HepG2 (cell line): Measurements from ENCODE around the gene ZNF79. TPM values are rescaled to one million over a fixed set of nuclear protein-coding genes. Genes with fewer than 3 reads are reported as not detected.

Source experiments
- AGO1 ChIP-seq: fragments of 200-400 bp; formaldehyde crosslinking; IDR thresholded peaks from 2 replicates; pipeline ENCODE4 v1.6.1; 2017; ENCODE audit warnings: mild to moderate bottlenecking, low read depth, low read length, moderate library complexity; ENCODE audit not compliant: poor library complexity, severe bottlenecking
- AHDC1 ChIP-seq: sonication (generic); formaldehyde crosslinking; IDR thresholded peaks from 2 replicates; pipeline ENCODE4 v1.5.1; 2020; ENCODE audit warnings: mild to moderate bottlenecking, missing genetic modification reagents, borderline replicate concordance
- EEA1 ChIP-seq: sonication (generic); formaldehyde crosslinking; IDR thresholded peaks from 2 replicates; pipeline ENCODE4 v1.5.1; 2020; ENCODE audit warnings: mild to moderate bottlenecking, missing genetic modification reagents, borderline replicate concordance
- ELF3 ChIP-seq: IDR thresholded peaks from 2 replicates; pipeline ENCODE4 v1.6.1; 2016; ENCODE audit warnings: missing genetic modification reagents, missing compliant biosample characterization
- GATAD2A ChIP-seq: IDR thresholded peaks from 2 replicates; pipeline ENCODE4 v1.6.1; 2016
- HMGXB3 ChIP-seq: sonication (generic); formaldehyde crosslinking; IDR thresholded peaks from 2 replicates; pipeline ENCODE4 v1.4.0; 2020; ENCODE audit warnings: missing genetic modification reagents, borderline replicate concordance
- MEIS1 ChIP-seq: sonication (generic); formaldehyde crosslinking; IDR thresholded peaks from 2 replicates; pipeline ENCODE4 v1.9.0; 2021; ENCODE audit warnings: mild to moderate bottlenecking, missing genetic modification reagents, moderate library complexity, borderline replicate concordance
- SRSF9 ChIP-seq: fragments of 200-400 bp; formaldehyde crosslinking; IDR thresholded peaks from 2 replicates; pipeline ENCODE4 v1.6.1; 2018; ENCODE audit warnings: borderline replicate concordance, mild to moderate bottlenecking, low read depth, low read length; ENCODE audit not compliant: insufficient read depth, poor library complexity, severe bottlenecking
- TEAD3 ChIP-seq: optimal IDR thresholded peaks from 2 replicates; pipeline ENCODE3; 2016; ENCODE audit warnings: borderline replicate concordance
- ZFY ChIP-seq: sonication (generic); formaldehyde crosslinking; IDR thresholded peaks from 2 replicates; pipeline ENCODE4 v1.4.0; 2020; ENCODE audit warnings: missing genetic modification reagents
- ZNF207 ChIP-seq: fragments of 450-650 bp; IDR thresholded peaks from 2 replicates; pipeline ENCODE4 v1.6.1; 2016; ENCODE audit warnings: antibody characterized with exemption, borderline replicate concordance
- ZNF382 ChIP-seq: sonication (generic); formaldehyde crosslinking; IDR thresholded peaks from 2 replicates; pipeline ENCODE4 v1.5.0; 2020; ENCODE audit warnings: missing genetic modification reagents, mild to moderate bottlenecking, borderline replicate concordance
- ZNF432 ChIP-seq: sonication (generic); formaldehyde crosslinking; IDR thresholded peaks from 2 replicates; pipeline ENCODE4 v1.5.0; 2020; ENCODE audit warnings: missing genetic modification reagents, mild to moderate bottlenecking, borderline replicate concordance
- ZNF605 ChIP-seq: sonication (generic); formaldehyde crosslinking; IDR thresholded peaks from 2 replicates; pipeline ENCODE4 v1.8.0; 2022; ENCODE audit warnings: mild to moderate bottlenecking, missing genetic modification reagents
- ZNF781 ChIP-seq: sonication (generic); formaldehyde crosslinking; IDR thresholded peaks from 2 replicates; pipeline ENCODE4 v1.5.1; 2020; ENCODE audit warnings: borderline replicate concordance, mild to moderate bottlenecking, missing genetic modification reagents; ENCODE audit errors: not compliant biosample characterization
- polyA plus RNA-seq, 8 experiments: library from polyadenylated mRNA; depleted of rRNA in 3 of 8; stranded (reverse) in 7 of 8; unstranded in 1 of 8; fragments of >200 nt; fragmentation: Illumina TruSeq in 4 of 8; extraction: Trizol in 4 of 8; gene quantifications; 2 replicates each; pipeline versions ENCODE4 v1.2.1 to v1.2.3, GENCODE V29; 2011 to 2016; ENCODE audit warnings: low read depth in 4 of 8, missing spikeins in 1 of 8, mixed read lengths in 1 of 8; ENCODE audit not compliant: insufficient read depth in 1 of 8
- total RNA-seq, 5 experiments: library from RNA; depleted of rRNA; stranded (reverse); fragments of >200 nt; fragmentation: Illumina TruSeq; extraction: Trizol; gene quantifications; 2 replicates each; pipeline ENCODE4 v1.2.3, GENCODE V29; 2016; ENCODE audit warnings: low read depth in 1 of 5
- TF ChIP-seq, protein P1 (sequence below): sonication (generic); formaldehyde crosslinking; conservative IDR thresholded peaks from 2 replicates; pipeline ENCODE4 v1.8.0; 2022; ENCODE audit warnings: missing genetic modification reagents
- TF ChIP-seq, protein P2 (sequence below): sonication (generic); formaldehyde crosslinking; IDR thresholded peaks from 2 replicates; pipeline ENCODE4 v1.8.1; 2023; ENCODE audit warnings: mild to moderate bottlenecking, missing genetic modification reagents

The ZNF79 gene
- total and polyA plus RNA-seq, 2 of the 13 experiments (the other 11 are each of a cell fraction or from before 2014, with no cell fraction given): 3.7 to 8.1 TPM

DNA sequence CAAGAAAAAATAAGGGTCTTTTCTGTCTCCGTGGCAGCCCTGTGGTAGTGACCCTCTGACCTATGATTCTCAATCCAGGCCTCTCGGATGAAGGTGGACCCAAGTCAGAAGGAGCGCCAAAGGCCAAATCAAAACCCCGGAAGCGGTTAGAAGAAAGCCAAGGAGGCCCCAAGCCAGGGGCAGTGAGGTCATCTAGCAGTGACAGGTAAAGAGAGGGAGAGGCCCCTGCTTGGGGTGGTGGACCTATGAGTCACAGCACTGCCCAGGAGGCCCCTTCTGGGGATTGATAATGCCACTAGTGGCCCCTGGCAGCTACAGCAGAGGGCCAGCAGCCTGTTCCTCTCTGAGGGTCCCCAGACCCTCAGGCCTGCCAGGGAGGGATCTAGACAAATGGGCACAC lies 33.6 kb upstream of the ZNF79 start (continued):
- TF ChIP-seq ZNF207 (no peak), HMGXB3 (peak; percentile 54; the same call in 1 of the 2 replicates), ZNF382 (no peak), ELF3 (CRISPR knock-in tag) (peak; percentile 93), MEIS1 (peak; percentile 48; the same call in 1 of the 2 replicates), EEA1 (CRISPR knock-in tag) (no peak), ZNF605 (CRISPR knock-in tag) (no peak), ZNF781 (CRISPR knock-in tag) (peak; percentile 34), GATAD2A (CRISPR knock-in tag) (peak; percentile 98), ZFY (CRISPR knock-in tag) (peak; percentile 48), ZNF432 (no peak), TEAD3 (CRISPR knock-in tag) (peak; percentile 69), SRSF9 (no peak), AHDC1 (CRISPR knock-in tag) (peak; percentile 83; the same call in 1 of the 2 replicates), AGO1 (no peak)
- TF ChIP-seq, protein P1, sequence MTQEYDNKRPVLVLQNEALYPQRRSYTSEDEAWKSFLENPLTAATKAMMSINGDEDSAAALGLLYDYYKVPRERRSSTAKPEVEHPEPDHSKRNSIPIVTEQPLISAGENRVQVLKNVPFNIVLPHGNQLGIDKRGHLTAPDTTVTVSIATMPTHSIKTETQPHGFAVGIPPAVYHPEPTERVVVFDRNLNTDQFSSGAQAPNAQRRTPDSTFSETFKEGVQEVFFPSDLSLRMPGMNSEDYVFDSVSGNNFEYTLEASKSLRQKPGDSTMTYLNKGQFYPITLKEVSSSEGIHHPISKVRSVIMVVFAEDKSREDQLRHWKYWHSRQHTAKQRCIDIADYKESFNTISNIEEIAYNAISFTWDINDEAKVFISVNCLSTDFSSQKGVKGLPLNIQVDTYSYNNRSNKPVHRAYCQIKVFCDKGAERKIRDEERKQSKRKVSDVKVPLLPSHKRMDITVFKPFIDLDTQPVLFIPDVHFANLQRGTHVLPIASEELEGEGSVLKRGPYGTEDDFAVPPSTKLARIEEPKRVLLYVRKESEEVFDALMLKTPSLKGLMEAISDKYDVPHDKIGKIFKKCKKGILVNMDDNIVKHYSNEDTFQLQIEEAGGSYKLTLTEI (CRISPR knock-in tag): no peak
- TF ChIP-seq, protein P2, sequence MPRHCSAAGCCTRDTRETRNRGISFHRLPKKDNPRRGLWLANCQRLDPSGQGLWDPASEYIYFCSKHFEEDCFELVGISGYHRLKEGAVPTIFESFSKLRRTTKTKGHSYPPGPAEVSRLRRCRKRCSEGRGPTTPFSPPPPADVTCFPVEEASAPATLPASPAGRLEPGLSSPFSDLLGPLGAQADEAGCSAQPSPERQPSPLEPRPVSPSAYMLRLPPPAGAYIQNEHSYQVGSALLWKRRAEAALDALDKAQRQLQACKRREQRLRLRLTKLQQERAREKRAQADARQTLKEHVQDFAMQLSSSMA (CRISPR knock-in tag): no peak
